Umbilical cord (tissue), 2 donors: ENCODE results near the gene TRDN. TPM values are rescaled to one million over a fixed set of nuclear protein-coding genes. Genes with fewer than 3 reads are reported as not detected.
A peak's percentile ranks its signal among the peaks of the same experiment; 100 is the strongest.
"Not testable (repeated sequence)": the region's sequence is repeated elsewhere in the genome, so short reads cannot be mapped to it uniquely, and the experiment has no call there.

Experiments used
- DNase-seq: peaks from one replicate; pipeline ENCODE4 v3.0.0-alpha.2; 2015; ENCODE audit warnings: low spot score
- total RNA-seq: library from RNA; depleted of rRNA; stranded (reverse); fragments of >200 nt; gene quantifications from one replicate; pipeline ENCODE4 v1.2.3, GENCODE V29; 2014; ENCODE audit warnings: low replicate concordance; ENCODE audit not compliant: insufficient read depth

The TRDN gene
- total RNA-seq, 1 donor from 2014 or later, result 5.1 TPM

GRCh38 chr6:123507582-123507981 lies 129.2 kb downstream of the TRDN start:
- DNase-seq, result no peak

- DNase-seq, result no peak
Measured at GRCh38 chr6:123503619-123504018, 133.1 kb downstream of the TRDN start.

- DNase-seq, result no peak
Measured at GRCh38 chr6:123497025-123497424, 139.7 kb downstream of the TRDN start.

DNA sequence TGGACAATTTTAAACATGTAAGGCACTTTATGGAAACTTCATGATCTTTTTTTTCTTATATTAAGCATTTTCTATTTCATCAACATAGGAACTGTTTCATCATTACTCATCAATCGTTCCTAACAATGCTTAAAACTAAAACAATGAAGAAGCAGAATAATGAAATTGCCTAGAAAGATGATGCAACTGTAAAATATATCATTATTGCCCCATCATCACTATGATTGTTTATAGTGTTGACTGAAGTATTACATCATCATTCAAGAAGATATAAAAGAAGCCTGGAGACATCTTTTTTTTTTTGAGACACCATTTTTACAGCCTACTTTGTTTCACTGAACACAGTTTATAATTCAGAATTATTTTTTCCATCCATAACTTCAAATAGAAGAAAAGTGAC lies 147.2 kb downstream of the TRDN start:
- DNase-seq, result no peak

DNA sequence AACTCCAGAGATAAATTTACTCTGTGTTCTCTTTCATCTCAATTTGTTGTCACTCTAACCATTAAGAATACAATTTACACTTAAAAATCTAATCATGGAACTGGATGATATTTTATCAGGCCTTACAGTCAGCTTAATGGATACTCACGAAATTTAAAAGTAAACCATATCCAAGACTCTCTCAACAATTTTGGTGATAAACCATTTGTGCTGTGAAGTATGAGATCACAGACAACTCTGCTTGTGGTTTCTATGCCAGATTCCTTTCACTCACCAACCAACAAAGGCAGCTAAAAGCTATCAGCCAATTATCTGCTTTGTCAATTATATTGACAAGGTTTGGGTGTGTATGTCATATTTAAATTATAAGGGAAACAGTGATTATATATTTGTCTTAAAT lies 155.8 kb downstream of the TRDN start:
- DNase-seq, result no peak

DNA sequence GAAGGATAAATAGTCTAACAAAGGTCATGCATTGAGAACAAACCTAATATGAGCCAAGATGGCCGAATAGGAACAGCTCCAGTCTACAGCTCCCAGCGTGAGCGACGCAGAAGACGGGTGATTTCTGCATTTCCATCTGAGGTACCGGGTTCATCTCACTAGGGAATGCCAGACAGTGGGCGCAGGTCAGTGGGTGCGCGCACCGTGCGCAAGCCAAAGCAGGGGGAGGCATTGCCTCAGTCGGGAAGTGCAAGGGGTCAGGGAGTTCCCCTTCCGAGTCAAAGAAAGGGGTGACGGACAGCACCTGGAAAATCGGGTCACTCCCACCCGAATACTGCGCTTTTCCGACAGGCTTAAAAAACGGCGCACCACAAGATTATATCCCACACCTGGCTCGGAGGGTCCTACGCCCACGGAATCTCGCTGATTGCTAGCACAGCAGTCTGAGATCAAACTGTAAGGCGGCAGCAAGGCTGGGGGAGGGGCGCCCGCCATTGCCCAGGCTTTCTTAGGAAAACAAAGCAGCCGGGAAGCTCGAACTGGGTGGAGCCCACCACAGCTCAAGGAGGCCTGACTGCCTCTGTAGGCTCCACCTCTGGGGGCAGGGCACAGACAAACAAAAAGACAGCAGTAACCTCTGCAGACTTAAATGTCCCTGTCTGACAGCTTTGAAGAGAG lies 164.6 kb downstream of the TRDN start:
- DNase-seq, result not testable (repeated sequence)

GRCh38 chr6:123467392-123467791 lies 169.4 kb downstream of the TRDN start:
- no peak for DNase-seq

GRCh38 chr6:123462152-123462551 lies 174.6 kb downstream of the TRDN start:
- no peak for DNase-seq

GRCh38 chr6:123458218-123458617 lies 178.5 kb downstream of the TRDN start:
- DNase-seq, result no peak

DNA sequence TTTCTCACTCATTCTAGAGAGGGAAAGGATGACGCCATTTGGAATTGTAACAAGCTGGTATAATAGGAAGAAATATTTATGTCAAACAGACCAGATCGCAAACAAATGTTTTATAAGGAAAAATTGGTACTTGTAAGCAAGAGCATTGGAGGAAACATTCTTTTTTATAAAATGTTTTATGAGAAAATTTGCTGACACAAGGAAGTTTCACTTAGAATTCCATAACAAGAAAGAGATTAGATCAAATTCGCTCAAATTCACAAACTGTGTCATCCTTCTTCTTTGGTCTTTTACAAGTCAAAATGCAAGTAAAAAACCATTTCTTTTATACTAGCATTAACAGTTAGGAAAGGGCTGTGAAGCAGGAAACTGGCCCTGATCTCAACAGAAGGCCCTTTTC lies 179.9 kb downstream of the TRDN start:
- DNase-seq, result peak; percentile 16

- DNase-seq, result no peak
Measured at GRCh38 chr6:123454448-123454847, 182.3 kb downstream of the TRDN start.

- not testable (repeated sequence) for DNase-seq
Measured at GRCh38 chr6:123453071-123453470, 183.7 kb downstream of the TRDN start.

DNA sequence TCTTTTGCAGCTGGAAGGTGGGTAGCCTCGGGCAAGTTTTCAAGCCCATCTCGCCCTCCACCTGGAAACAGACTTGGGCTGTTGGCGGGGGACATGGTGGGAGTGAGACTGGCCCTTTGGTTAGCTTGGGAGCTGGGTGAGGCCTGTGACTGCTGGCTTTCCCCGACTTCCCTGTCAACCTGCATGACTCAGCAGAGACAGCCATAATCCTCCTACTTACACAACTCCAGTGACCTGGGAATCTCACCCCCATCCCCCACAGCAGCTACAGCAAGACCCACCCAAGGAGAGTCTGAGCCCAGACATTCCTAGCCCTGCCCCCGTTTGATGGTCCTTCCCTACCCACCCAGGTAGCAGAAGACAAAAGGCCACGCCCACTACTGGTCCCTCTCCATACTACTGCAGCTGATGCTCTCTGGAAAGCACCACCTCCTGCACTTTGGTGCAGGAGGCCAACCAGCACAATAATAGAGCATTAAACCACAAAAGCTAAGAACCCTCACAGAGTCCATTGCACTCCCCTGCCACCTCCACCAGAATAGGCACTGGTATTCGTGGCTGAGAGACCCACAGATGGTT lies 188.4 kb downstream of the TRDN start:
- DNase-seq, result no peak

DNA sequence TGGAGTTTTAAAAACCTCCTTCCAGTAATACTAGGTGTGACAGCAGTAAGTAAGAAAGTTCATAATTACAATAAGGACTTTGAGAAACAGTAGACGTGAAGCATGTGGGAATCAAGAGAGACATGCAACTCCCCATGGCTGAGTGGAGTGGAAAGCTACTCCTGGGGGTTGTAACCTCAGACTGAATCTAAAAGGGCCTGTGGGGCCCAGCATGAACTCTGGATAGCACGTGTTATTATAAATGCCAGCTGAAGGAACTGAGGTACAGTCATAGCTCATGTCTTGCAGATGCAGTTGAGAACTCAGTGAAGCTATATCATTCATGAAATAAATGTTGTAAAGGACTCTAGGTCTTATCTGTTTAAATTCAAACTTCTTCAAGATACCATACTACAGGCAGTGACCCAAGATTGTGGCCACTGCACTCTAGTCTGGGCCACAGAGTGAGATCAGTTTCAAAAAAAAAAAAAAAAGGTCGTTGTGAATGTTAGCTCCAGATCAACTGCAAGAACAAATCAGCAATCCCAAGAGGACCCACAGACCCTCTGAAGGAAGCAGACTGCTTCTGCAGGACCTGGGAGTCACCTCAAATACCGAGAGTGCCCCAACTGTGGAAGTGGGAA lies 189.3 kb downstream of the TRDN start:
- no peak for DNase-seq

DNA sequence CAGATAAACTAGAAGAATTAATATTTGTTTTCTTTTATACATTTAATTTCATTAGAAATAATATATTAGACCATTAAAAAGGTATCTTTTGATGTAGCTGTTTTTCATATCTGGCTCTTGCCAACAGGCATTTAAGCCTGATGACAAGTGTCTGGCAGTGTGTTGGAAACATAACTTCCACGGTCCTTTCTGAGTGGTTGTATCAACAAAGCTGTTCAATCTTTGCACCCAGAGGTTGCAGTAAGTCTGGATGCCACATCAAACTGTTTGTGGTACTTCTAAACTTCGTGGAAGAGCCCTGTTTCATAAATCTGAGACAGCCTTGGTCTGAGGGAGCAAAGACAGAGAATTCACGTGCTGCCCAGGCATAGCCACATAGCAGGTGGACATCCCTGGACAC lies 197.4 kb downstream of the TRDN start:
- DNase-seq, result no peak

GRCh38 chr6:123434186-123434585 lies 202.6 kb downstream of the TRDN start:
- no peak for DNase-seq

GRCh38 chr6:123430970-123431369 lies 205.8 kb downstream of the TRDN start:
- DNase-seq, result peak; percentile 9

DNA sequence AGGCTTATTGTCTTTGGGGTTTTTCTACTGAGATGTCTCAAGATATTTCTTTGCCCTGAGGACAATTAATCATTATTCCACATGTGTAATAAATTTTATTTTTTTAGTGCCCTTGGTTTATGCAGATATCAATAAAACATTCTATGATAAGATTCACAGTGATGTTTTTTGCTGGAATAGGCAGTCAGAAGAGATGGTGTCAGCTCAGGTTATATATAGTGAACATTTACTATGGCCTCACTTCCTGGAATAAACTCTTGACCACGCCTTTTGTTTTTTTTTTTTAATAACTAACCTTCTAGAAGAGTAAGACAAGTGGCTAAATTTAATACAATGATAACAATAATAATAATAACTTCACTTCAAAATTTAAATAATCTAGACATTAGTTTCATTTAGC lies 209.7 kb downstream of the TRDN start:
- no peak for DNase-seq

DNA sequence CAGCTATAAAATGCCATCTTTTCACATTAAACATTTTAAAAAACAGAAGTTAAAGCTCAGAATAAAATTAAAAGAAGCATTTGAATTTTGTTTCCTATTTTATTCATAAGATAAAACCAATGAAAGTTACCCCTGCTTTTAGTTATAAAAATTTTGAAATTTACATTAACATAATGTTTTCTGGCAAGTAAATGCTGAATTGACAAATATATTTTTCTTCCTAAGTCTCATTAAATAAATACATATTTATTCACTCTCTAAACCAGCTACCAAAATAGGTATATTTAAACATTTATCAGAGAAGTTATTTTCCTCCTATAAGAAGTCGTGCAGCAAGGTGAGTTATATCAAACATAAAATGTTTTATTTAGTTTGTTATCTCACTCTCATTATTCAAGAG lies 213.6 kb downstream of the TRDN start:
- no peak for DNase-seq

GRCh38 chr6:123420512-123420911 lies 216.2 kb downstream of the TRDN start:
- DNase-seq, result no peak

DNA sequence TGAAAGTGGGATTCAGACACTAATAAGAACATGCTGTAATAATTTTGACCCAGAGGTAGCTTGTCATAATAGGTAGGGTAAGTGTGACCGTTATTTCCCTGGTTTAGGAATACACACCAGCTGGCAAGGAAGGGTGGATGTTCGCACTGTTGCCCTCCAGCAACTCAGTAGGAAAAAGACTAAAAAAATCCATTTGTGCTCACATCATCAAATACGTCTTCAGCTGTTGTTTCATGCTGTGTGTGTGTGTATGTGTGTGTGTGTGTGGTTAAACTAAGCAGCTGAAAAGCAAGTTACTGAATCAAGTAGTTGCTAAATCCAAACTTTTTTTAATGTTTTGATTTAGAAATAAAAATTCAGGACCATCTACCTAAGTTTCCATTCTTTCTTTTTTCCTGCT lies 218.7 kb downstream of the TRDN start:
- DNase-seq, result no peak

GRCh38 chr6:123417535-123417934 lies 219.2 kb downstream of the TRDN start:
- DNase-seq, result no peak

- DNase-seq, result peak; percentile 68
Measured at GRCh38 chr6:123415844-123416468, 220.8 kb downstream of the TRDN start.
